Panc1 (cell line): ENCODE results near the gene EYS. TPM values are rescaled to one million over a fixed set of nuclear protein-coding genes. Genes with fewer than 3 reads are reported as not detected.

ENCODE experiments used
- ATAC-seq: fragments of 200-7000 bp; cut with Tn5 transposase; 2 replicates; pipeline ENCODE4 v1.9.1; 2020; ENCODE audit warnings: mild to moderate bottlenecking, moderate library complexity
- BruUV-seq: library from RNA; stranded (reverse); fragments of 400-500 nt; replicated peaks from 2 replicates; lab custom pipeline; 2021; lab: Mats Ljungman, UMichigan
- CTCF ChIA-PET: fragments of 300-600 bp; sonication (Branson Sonifier 250); formaldehyde crosslinking; loops from one replicate; lab custom pipeline; 2022; ENCODE audit warnings: antibody characterized with exemption; lab: Charles Lee
- POLR2A ChIA-PET: fragments of 300-600 bp; sonication (Branson Sonifier 250); formaldehyde crosslinking; loops from one replicate; lab custom pipeline; 2022; ENCODE audit warnings: antibody characterized with exemption; lab: Charles Lee
- DNase-seq: peaks from one replicate; pipeline ENCODE4 v3.0.0-alpha.2; 2010; ENCODE audit warnings: low read depth, low spot score
- H3K27ac ChIP-seq: 2 replicates; pipeline ENCODE4 v1.5.1; 2011; ENCODE audit warnings: mild to moderate bottlenecking, low read length, inconsistent platforms
- H3K27me3 ChIP-seq: fragments of 200-500 bp; sonication (Bioruptor generic); 2 replicates; pipeline ENCODE4 v1.6.0; 2014; ENCODE audit warnings: low read length, inconsistent platforms; ENCODE audit not compliant: control insufficient read depth, insufficient read depth
- H3K36me3 ChIP-seq: fragments of 200-500 bp; sonication (Bioruptor generic); 2 replicates; pipeline ENCODE4 v1.5.1; 2014; ENCODE audit warnings: inconsistent platforms, mild to moderate bottlenecking, low read length, moderate library complexity; ENCODE audit not compliant: control insufficient read depth, insufficient read depth
- H3K4me1 ChIP-seq: 2 replicates; pipeline ENCODE4 v1.5.1; 2011; ENCODE audit warnings: inconsistent platforms, mild to moderate bottlenecking, low read length, moderate library complexity; ENCODE audit not compliant: control insufficient read depth, insufficient read depth
- H3K4me3 ChIP-seq, 2 experiments: 2 replicates each; pipeline ENCODE4 v1.5.1; 2011 to 2012; ENCODE audit warnings: low read depth in 2 of 2, low read length in 2 of 2, mild to moderate bottlenecking in 2 of 2, inconsistent platforms in 1 of 2, moderate library complexity in 1 of 2
- H3K9me3 ChIP-seq: fragments of 200-500 bp; sonication (Bioruptor generic); 2 replicates; pipeline ENCODE4 v1.5.1; 2014; ENCODE audit warnings: low read depth, mild to moderate bottlenecking, inconsistent platforms, low read length, moderate library complexity; ENCODE audit not compliant: control insufficient read depth, insufficient read depth
- CTCF ChIP-seq: fragments of 450-650 bp; IDR thresholded peaks from 2 replicates; pipeline ENCODE4 v1.5.1; 2017; ENCODE audit warnings: mild to moderate bottlenecking
- POLR2AphosphoS5 ChIP-seq: IDR thresholded peaks from 2 replicates; pipeline ENCODE4 v1.6.1; 2012; ENCODE audit warnings: mild to moderate bottlenecking, low read depth, low read length, moderate library complexity
- REST ChIP-seq, 2 experiments: IDR thresholded peaks; 2 replicates each; pipeline ENCODE4 v1.6.1; 2011 to 2012; ENCODE audit warnings: low read depth in 2 of 2, control low read depth in 1 of 2, low read length in 1 of 2, mild to moderate bottlenecking in 1 of 2, moderate library complexity in 1 of 2; ENCODE audit not compliant: insufficient read depth in 1 of 2
- SIN3A ChIP-seq: IDR thresholded peaks from 2 replicates; pipeline ENCODE4 v1.6.1; 2012; ENCODE audit warnings: low read depth, mild to moderate bottlenecking, low read length, moderate library complexity, borderline replicate concordance; ENCODE audit not compliant: insufficient read depth
- TCF7L2 ChIP-seq: IDR thresholded peaks from 2 replicates; pipeline ENCODE4 v1.6.1; 2011; ENCODE audit warnings: mild to moderate bottlenecking, low read depth, low read length, inconsistent platforms
- in situ Hi-C: cut with HindIII; loops from 2 replicates; pipeline ENCODE4 v1.10.0; 2016; ENCODE audit warnings: low sequenced_read_pairs, low pct_unique_long_range_greater_than_20kb
- intact Hi-C: fragments of 100-400 bp; cut with micrococcal nuclease; formaldehyde crosslinking; loops from one replicate; pipeline ENCODE4 v1.10.0; 2022; ENCODE audit not compliant: unreplicated experiment
- total RNA-seq: library from RNA; stranded (reverse); gene quantifications from one replicate; pipeline ENCODE4 v1.2.1, GENCODE V29; 2021; ENCODE audit not compliant: unreplicated experiment

The EYS gene
- total RNA-seq, 1 experiment from 2014 or later = not detected

GRCh38 chr6:64294034-64294433, 1413.0 kb downstream of the EYS start:
- TF ChIP-seq POLR2AphosphoS5 (no peak), CTCF (no peak), SIN3A (no peak)

GRCh38 chr6:64293298-64293697, 1413.7 kb downstream of the EYS start:
- ATAC-seq (no peak), DNase-seq (no peak)
- Histone ChIP-seq H3K4me3 (no peak overlapping the region), H3K27ac (no peak overlapping the region), H3K9me3 (no peaks in the 10 kb centered on the region), H3K27me3 (no peaks in the 10 kb centered on the region), H3K4me1 (no peaks in the 10 kb centered on the region), H3K36me3 (no peaks in the 10 kb centered on the region; the same call in 1 of the 2 replicates)
- BruUV-seq = no TSS peak
- in situ Hi-C loops = no loop called here
- POLR2A ChIA-PET = no interaction called here
- TF ChIP-seq TCF7L2 = no peak
- CTCF ChIA-PET = no interaction called here
- intact Hi-C loops = no loop called here

More at GRCh38 chr6:64294034-64294433, 1413.0 kb downstream of the EYS start:
- in situ Hi-C loops = no loop called here
- BruUV-seq = no TSS peak
- Histone ChIP-seq H3K27ac (no peak overlapping the region), H3K9me3 (0 out of 2 replicates have a peak, but pooled peaks cover 2% of the 10 kb centered on the region), H3K4me1 (no peaks in the 10 kb centered on the region), H3K36me3 (no peaks in the 10 kb centered on the region; the same call in 1 of the 2 replicates), H3K4me3 (no peak overlapping the region), H3K27me3 (no peaks in the 10 kb centered on the region)
- DNase-seq (no peak), ATAC-seq (no peak)
- ChIA-PET CTCF (no interaction called here), POLR2A (no interaction called here)
- intact Hi-C loops = no loop called here

- no peaks in the 10 kb centered on the region for H3K9me3 ChIP-seq
- H3K27me3 ChIP-seq = no peaks in the 10 kb centered on the region
- DNase-seq = no peak
- in situ Hi-C loops = no loop called here
- no peak overlapping the region for H3K4me3 ChIP-seq
- H3K36me3 ChIP-seq = no peaks in the 10 kb centered on the region; the same call in 1 of the 2 replicates
- H3K4me1 ChIP-seq = no peaks in the 10 kb centered on the region
- no peak for TF ChIP-seq SIN3A
- TF ChIP-seq TCF7L2 = no peak
- TF ChIP-seq POLR2AphosphoS5 = no peak
- no peak for TF ChIP-seq CTCF
- no peak for TF ChIP-seq REST (IDR thresholded peaks at IDR 0.05; ENCODE audit: insufficient read depth in 1 of 2, low read depth in 2 of 2, low read length in 1 of 2)
- no TSS peak for BruUV-seq
- ATAC-seq = no peak
- no peak overlapping the region for H3K27ac ChIP-seq
- ChIA-PET CTCF (no interaction called here), POLR2A (no interaction called here)
- intact Hi-C loops = no loop called here
Measured at GRCh38 chr6:64290867-64291266, 1416.2 kb downstream of the EYS start.
